ENCODE results near the gene ZBTB40. TPM values are rescaled to one million over a fixed set of nuclear protein-coding genes. Genes with fewer than 3 reads are reported as not detected.

Gene ZBTB40
- total and polyA plus RNA-seq, 8 donors = 2.1 to 39.3 (median 14.0) TPM

DNA sequence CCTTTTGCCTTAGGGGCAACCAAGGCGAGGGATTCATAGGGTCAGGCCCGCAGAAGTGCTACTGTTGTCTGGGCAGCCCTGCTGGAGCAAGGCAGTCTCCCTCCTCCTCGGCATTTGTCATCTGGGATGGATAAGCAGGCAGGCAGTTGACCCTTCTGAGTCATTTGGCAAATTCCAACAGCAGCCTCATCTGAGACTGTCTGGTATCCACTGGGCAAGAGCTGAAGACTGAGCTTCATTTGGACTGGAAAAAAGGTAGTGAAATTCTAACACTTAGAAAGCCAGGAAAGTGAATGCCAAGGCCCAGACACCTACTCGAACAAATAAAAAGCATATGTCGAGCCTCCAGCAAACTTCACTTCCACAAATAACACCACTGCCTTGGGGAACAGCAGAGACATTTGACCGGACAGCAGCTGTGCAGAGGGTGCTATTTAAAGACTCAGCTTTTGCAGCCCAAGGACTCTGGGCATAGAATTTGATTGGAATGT, 4.0 kb upstream of the ZBTB40 start:
- peaks cover 1 to 21% (median 13%) of the 10 kb centered on the region in 4 donors for H3K4me1 ChIP-seq
- no peaks in the 10 kb centered on the region for H3K36me3 ChIP-seq
- TF ChIP-seq, protein P1, sequence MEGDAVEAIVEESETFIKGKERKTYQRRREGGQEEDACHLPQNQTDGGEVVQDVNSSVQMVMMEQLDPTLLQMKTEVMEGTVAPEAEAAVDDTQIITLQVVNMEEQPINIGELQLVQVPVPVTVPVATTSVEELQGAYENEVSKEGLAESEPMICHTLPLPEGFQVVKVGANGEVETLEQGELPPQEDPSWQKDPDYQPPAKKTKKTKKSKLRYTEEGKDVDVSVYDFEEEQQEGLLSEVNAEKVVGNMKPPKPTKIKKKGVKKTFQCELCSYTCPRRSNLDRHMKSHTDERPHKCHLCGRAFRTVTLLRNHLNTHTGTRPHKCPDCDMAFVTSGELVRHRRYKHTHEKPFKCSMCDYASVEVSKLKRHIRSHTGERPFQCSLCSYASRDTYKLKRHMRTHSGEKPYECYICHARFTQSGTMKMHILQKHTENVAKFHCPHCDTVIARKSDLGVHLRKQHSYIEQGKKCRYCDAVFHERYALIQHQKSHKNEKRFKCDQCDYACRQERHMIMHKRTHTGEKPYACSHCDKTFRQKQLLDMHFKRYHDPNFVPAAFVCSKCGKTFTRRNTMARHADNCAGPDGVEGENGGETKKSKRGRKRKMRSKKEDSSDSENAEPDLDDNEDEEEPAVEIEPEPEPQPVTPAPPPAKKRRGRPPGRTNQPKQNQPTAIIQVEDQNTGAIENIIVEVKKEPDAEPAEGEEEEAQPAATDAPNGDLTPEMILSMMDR (IDR thresholded peaks at IDR 0.05) = no peak
- H3K9me3 ChIP-seq = no peaks in the 10 kb centered on the region
- H3K4me3 ChIP-seq = no peak overlapping the region
- DNase-seq = no peak
- no peaks in the 10 kb centered on the region for H3K27me3 ChIP-seq
- WGBS, 5 donors = 47 to 66% (median 58%) methylated on average over 6 of the region's 6 CpGs
- intact Hi-C loops (cut with DNase I; ENCODE audit: low total_unique reads) = no loop called here
- H3K27ac ChIP-seq = peak overlapping the region in 4 of 5 donors; percentile 7 to 40 (median 28)

DNA sequence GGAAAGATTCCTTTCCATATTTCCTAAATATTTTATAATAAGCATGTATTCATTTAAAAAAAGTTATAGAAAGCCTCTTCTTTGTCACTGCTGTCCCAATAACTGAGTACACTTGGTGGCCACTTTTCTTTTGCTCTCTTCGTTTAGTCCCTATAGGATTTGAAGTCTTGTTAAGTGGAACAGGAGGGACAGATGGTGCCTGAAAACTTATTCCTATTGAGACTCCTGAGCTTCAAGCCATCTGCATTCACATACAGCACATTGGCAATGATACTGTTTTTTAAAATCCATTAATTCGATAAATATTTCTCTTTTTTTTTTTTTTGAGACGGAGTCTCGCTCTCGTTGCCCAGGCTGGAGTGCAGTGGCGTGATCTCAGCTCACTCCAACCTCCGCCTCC, 2.0 kb upstream of the ZBTB40 start:
- no peak for DNase-seq
- WGBS, 5 donors = 92 to 98% (median 95%) methylated on average over 7 of the region's 7 CpGs
- Histone ChIP-seq H3K27ac (no peak overlapping the region), H3K27me3 (no peaks in the 10 kb centered on the region), H3K36me3 (no peaks in the 10 kb centered on the region), H3K4me1 (peaks cover 17 to 41% (median 30%) of the 10 kb centered on the region in 4 donors), H3K9me3 (no peaks in the 10 kb centered on the region), H3K4me3 (no peak overlapping the region)
- intact Hi-C loops (cut with DNase I; ENCODE audit: low total_unique reads) = no loop called here
- TF ChIP-seq POLR2AphosphoS5 (IDR thresholded peaks at IDR 0.05) = no peak
- no peak for TF ChIP-seq EP300 (IDR thresholded peaks at IDR 0.05)
- TF ChIP-seq, protein P1 (IDR thresholded peaks at IDR 0.05) = no peak
- no peak for TF ChIP-seq POLR2A (IDR thresholded peaks at IDR 0.05)

DNA sequence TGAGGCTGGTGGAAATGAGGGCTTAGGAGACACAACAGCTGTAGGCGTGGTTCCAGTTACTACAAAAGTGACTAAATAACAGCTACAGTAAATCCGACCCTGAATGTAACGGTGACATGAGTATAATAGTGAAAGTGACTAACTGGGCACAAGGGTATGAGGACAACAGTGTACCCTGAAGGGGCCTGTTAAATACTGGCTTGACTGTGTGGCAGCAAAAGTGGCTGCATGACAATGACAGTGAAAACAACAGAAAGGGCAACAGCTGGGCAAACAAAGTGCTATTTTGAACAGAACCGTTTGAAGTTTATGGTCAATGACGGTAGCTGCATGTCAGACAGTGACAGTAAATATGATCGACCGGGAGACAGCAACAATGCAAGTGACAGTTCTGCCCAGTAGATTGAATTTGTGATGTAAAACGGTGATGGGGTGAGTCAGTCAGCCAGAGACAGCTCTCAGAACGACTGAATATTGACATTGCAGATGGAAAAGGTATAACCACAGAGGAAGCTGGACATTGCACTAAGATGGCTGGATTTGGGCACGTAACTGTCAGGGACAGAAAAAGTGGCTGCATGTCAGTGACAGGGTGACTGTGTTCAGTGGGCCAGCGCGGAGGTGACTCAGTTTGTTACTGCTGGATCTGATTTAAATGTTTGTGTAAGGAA, 1.2 kb upstream of the ZBTB40 start:
- DNase-seq = no peak
- no peaks in the 10 kb centered on the region for H3K36me3 ChIP-seq
- H3K27me3 ChIP-seq = no peaks in the 10 kb centered on the region
- TF ChIP-seq POLR2AphosphoS5 (IDR thresholded peaks at IDR 0.05) (no peak), EP300 (IDR thresholded peaks at IDR 0.05) (no peak), POLR2A (IDR thresholded peaks at IDR 0.05) (no peak)
- TF ChIP-seq, protein P1 (IDR thresholded peaks at IDR 0.05) = no peak
- intact Hi-C loops (cut with DNase I; ENCODE audit: low total_unique reads) = no loop called here
- no peak overlapping the region for H3K4me3 ChIP-seq
- WGBS, 5 donors = 63 to 74% (median 66%) methylated on average over 12 of the region's 12 CpGs
- H3K4me1 ChIP-seq = peaks cover 19 to 49% (median 34%) of the 10 kb centered on the region in 4 donors
- H3K27ac ChIP-seq = peak overlapping the region in 4 of 5 donors; percentile 90 to 97 (median 96)
- H3K9me3 ChIP-seq = no peaks in the 10 kb centered on the region

DNA sequence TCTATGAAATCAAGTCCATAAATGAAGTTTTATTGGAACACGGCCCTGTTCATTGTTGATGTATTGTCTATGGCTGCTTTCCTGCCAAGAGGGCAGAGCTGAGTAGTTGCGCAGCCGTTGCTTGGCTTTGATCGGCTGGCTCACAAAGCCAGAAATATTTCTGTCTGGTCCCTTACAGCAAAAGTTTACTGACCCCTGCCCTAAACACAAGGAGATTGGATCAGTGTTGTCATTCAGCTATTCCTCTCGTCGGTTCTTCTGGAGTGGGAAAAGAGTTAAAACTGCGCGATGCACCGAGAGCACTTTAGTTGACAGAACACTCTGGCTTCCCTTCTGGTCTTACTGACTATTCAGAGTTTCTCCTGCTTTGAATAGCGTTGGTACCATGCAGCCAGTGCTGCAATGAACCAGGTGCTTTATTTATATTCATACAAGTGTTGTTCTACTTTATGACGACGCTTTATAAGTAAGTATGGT, 868 bp downstream of the ZBTB40 start:
- 2 to 4% (median 3%) methylated on average over 12 of the region's 12 CpGs for WGBS, 5 donors
- intact Hi-C loops (cut with DNase I; ENCODE audit: low total_unique reads) = no loop called here
- no peaks in the 10 kb centered on the region for H3K9me3 ChIP-seq
- peak overlapping the region; percentile 90 to 98 (median 96) for H3K27ac ChIP-seq
- no peak for TF ChIP-seq POLR2A (IDR thresholded peaks at IDR 0.05)
- TF ChIP-seq, protein P1 (IDR thresholded peaks at IDR 0.05) = no peak
- no peak for TF ChIP-seq EP300 (IDR thresholded peaks at IDR 0.05)
- TF ChIP-seq POLR2AphosphoS5 (IDR thresholded peaks at IDR 0.05) = no peak
- peak overlapping the region; percentile 84 to 93 (median 86) for H3K4me3 ChIP-seq
- H3K4me1 ChIP-seq = peaks cover 19 to 65% (median 40%) of the 10 kb centered on the region in 4 donors
- H3K36me3 ChIP-seq = no peaks in the 10 kb centered on the region
- DNase-seq = no peak
- H3K27me3 ChIP-seq = no peaks in the 10 kb centered on the region
